Tibial artery (tissue), 4 donors: Measurements from ENCODE around the gene ALG5.
A peak's percentile ranks its signal among the peaks of the same experiment; 100 is the strongest.

Source experiments
- DNase-seq, 2 donors: peaks; one replicate each; pipeline ENCODE4 v3.0.0-alpha.2; 2019
- H3K27ac ChIP-seq, 2 donors: fragments of 200-600 bp; sonication (generic) in 1 of 2; 1 replicate in 1 of 2; 2 replicates in 1 of 2; pipeline ENCODE4 v1.5.1; 2018 to 2019; ENCODE audit warnings: mild to moderate bottlenecking in 1 of 2
- H3K27me3 ChIP-seq, 2 donors: fragments of 200-600 bp; sonication (generic) in 1 of 2; one replicate each; pipeline versions ENCODE4 v1.5.1 to v1.6.0; 2016 to 2019
- H3K36me3 ChIP-seq, 3 donors: fragments of 200-600 bp; sonication (generic) in 2 of 3; one replicate each; pipeline ENCODE4 v1.5.1; 2016 to 2019; ENCODE audit warnings: mild to moderate bottlenecking in 2 of 3
- H3K4me1 ChIP-seq, 4 donors: fragments of 200-600 bp; sonication (generic) in 2 of 4; 1 replicate in 3 of 4; 2 replicates in 1 of 4; pipeline ENCODE4 v1.5.1; 2016 to 2019
- H3K4me3 ChIP-seq, 2 donors: fragments of 200-600 bp; sonication (generic) in 1 of 2; 1 replicate in 1 of 2; 2 replicates in 1 of 2; pipeline ENCODE4 v1.5.1; 2018 to 2019; ENCODE audit warnings: mild to moderate bottlenecking in 2 of 2
- H3K9me3 ChIP-seq, 3 donors: fragments of 200-600 bp; sonication (generic) in 1 of 3; one replicate each; pipeline ENCODE4 v1.5.1; 2016 to 2019
- intact Hi-C: fragments of 100-400 bp; cut with DNase I; formaldehyde crosslinking; loops from one replicate; pipeline ENCODE4 v1.15.0; 2023; ENCODE audit warnings: low total_unique reads
- TF ChIP-seq, protein P1 (sequence below), 2 experiments: fragments of 200-600 bp in 1 of 2; fragments of 450-650 bp in 1 of 2; IDR thresholded peaks; one replicate each; pipeline ENCODE4 v1.5.1; 2017 to 2019; ENCODE audit warnings: antibody characterized with exemption in 2 of 2, mild to moderate bottlenecking in 1 of 2, moderate library complexity in 1 of 2

ALG5 gene, protein sequence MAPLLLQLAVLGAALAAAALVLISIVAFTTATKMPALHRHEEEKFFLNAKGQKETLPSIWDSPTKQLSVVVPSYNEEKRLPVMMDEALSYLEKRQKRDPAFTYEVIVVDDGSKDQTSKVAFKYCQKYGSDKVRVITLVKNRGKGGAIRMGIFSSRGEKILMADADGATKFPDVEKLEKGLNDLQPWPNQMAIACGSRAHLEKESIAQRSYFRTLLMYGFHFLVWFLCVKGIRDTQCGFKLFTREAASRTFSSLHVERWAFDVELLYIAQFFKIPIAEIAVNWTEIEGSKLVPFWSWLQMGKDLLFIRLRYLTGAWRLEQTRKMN

DNA sequence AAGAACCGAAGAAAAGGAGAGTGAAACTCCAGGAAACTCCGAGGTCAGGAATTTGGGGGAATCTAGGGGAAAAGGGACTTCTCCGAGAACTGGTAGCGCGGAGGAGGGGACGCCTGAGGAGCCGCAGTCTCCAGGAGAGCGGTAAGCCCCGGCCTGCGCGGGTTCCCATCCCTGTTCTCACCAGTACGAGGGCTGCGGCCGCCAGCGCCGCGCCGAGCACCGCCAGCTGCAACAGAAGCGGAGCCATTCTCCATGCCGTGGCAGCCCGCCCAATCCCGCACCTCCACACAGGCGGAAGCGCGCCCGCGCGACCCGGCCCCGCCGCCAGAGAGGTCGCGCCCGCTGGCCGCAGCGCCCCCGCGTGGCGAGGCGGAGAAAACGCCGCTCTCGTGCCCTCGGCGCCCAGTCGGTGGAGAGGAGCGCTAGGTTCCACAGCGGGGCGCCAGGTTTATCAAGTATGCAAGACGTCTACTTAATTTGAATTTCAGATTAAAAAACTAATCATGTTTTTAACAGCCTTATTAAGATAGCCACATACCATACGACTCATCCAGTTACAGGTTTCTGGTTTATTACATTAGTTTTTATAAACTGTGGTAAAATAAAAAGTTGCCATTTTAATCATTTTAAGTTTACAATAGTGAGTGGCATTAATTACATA is at the start of gene ALG5:
ALG5 (minus strand) TSS at position 287 of the 661 bp plus-strand sequence; CDS start at position 247, 40 bp downstream.
- Histone ChIP-seq H3K4me3 (peak within 1 kb of the TSS; percentile 78 to 90), H3K36me3 (peaks cover 16 to 26% (median 23%) of the 10 kb centered on the region in 3 donors), H3K27ac (peak within 1 kb of the TSS; percentile 96), H3K27me3 (no peaks in the 10 kb centered on the region), H3K4me1 (peaks cover 4 to 25% (median 19%) of the 10 kb centered on the region in 4 donors), H3K9me3 (no peaks in the 10 kb centered on the region)
- intact Hi-C loops: no loop called here
- TF ChIP-seq, protein P1, sequence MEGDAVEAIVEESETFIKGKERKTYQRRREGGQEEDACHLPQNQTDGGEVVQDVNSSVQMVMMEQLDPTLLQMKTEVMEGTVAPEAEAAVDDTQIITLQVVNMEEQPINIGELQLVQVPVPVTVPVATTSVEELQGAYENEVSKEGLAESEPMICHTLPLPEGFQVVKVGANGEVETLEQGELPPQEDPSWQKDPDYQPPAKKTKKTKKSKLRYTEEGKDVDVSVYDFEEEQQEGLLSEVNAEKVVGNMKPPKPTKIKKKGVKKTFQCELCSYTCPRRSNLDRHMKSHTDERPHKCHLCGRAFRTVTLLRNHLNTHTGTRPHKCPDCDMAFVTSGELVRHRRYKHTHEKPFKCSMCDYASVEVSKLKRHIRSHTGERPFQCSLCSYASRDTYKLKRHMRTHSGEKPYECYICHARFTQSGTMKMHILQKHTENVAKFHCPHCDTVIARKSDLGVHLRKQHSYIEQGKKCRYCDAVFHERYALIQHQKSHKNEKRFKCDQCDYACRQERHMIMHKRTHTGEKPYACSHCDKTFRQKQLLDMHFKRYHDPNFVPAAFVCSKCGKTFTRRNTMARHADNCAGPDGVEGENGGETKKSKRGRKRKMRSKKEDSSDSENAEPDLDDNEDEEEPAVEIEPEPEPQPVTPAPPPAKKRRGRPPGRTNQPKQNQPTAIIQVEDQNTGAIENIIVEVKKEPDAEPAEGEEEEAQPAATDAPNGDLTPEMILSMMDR (IDR thresholded peaks at IDR 0.05): peak; percentile 93 to 97
- DNase-seq: peak; percentile 84 to 92

DNA sequence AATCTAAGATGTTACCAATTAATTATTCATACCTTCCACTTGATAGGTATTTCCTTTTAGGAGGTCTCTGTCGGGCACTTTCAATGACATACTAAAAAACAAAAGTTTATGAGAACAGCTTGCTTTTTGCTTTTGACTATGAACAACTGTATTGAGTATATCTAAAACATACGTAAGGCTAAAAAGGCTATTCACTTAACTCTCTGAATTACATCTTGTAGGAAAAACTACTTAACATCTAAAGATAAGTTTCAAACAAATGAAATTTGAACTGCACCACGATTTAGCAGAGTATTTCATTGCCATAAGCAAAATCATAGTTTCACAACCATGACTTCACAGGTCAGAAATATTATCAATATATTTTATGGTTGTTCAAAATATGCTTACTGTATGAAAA is 48.7 kb upstream of the ALG5 start:
- intact Hi-C loops: no loop called here
- Histone ChIP-seq H3K27me3 (no peaks in the 10 kb centered on the region), H3K27ac (no peak overlapping the region), H3K9me3 (no peaks in the 10 kb centered on the region), H3K4me1 (peaks cover 0 to 5% (median 0%) of the 10 kb centered on the region in 4 donors), H3K36me3 (peaks cover 28 to 30% (median 30%) of the 10 kb centered on the region in 3 donors), H3K4me3 (no peak overlapping the region)
- DNase-seq: no peak
- TF ChIP-seq, protein P1 (IDR thresholded peaks at IDR 0.05): no peak

DNA sequence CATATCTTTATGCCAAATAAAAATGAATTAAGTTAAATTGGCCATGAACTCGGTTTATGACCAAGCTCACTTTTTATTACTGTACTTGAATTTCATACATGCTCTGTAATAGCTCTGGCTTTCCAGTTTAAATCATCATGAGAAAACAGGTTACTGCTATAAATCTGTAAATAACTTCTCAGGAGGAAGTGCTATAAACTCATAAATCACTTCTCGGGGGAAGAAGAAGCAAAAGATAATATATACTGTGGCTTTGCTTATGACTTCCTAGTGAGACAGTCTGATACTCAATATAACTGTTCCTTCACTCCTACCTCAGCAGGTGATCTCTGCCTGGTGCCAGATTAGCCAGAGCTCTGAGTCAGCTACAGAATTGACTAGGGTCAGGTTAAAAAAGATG is 47.9 kb upstream of the ALG5 start:
- no peak for DNase-seq
- no peak overlapping the region for H3K27ac ChIP-seq
- no peaks in the 10 kb centered on the region for H3K9me3 ChIP-seq
- intact Hi-C loops: no loop called here
- no peak overlapping the region for H3K4me3 ChIP-seq
- peaks cover 33 to 38% (median 38%) of the 10 kb centered on the region in 3 donors for H3K36me3 ChIP-seq
- no peaks in the 10 kb centered on the region for H3K27me3 ChIP-seq
- peaks cover 0 to 5% (median 0%) of the 10 kb centered on the region in 4 donors for H3K4me1 ChIP-seq
- TF ChIP-seq, protein P1 (IDR thresholded peaks at IDR 0.05): no peak

DNA sequence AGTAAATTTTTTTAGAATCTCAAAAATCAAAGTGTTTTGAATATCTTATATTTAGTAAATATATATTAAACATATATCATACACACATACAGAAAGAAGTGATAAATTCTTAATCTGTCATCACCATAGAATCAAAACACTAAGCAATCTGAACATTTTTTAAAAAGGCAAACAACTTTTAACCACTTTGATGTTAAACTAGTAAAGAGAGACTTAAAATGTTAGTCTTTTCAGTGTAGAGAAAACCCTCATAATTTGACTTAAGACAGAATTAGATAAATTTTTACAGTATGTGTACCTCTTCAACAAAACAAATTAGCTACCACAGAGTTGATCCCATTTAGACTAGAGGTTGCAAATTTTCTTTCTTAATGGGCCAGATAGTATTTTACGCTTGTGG is 46.9 kb upstream of the ALG5 start:
- Histone ChIP-seq H3K27me3 (no peaks in the 10 kb centered on the region), H3K36me3 (peaks cover 43 to 48% (median 48%) of the 10 kb centered on the region in 3 donors), H3K27ac (no peak overlapping the region), H3K9me3 (no peaks in the 10 kb centered on the region), H3K4me3 (no peak overlapping the region), H3K4me1 (peaks cover 0 to 5% (median 0%) of the 10 kb centered on the region in 4 donors)
- intact Hi-C loops: no loop called here
- no peak for DNase-seq
- TF ChIP-seq, protein P1 (IDR thresholded peaks at IDR 0.05): no peak

DNA sequence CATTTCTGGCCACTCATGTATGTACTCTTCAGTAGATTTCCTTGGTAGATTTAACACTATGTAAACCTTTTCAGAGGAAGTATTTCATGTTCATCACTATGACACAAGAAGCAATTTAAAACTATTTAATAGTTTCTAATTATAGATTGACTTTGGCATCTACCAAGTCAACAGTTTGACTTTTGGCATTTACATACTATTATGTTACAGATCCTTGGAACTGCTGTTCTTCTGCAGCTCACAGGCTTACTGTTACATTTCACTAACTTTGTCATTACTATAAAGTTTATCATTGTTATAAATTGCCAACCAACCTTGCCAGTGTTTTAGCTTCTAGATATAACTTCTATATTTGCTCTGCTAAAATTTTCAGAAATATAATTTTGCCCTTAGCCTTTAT is 41.6 kb upstream of the ALG5 start:
- Histone ChIP-seq H3K4me1 (no peaks in the 10 kb centered on the region), H3K9me3 (no peaks in the 10 kb centered on the region), H3K4me3 (no peak overlapping the region), H3K27ac (no peak overlapping the region), H3K36me3 (peaks cover 67 to 81% (median 75%) of the 10 kb centered on the region in 3 donors), H3K27me3 (no peaks in the 10 kb centered on the region)
- TF ChIP-seq, protein P1 (IDR thresholded peaks at IDR 0.05): no peak
- DNase-seq: no peak
- intact Hi-C loops: no loop called here
